LNCaP clone FGC (cell line): ENCODE data around the gene LGALS8.
"Not testable (repeated sequence)": the region's sequence is repeated elsewhere in the genome, so short reads cannot be mapped to it uniquely, and the experiment has no call there.

Source experiments
- DNase-seq: peaks from one replicate; pipeline ENCODE4 v3.0.0-alpha.2; 2011; ENCODE audit warnings: low read depth
- H3K4me3 ChIP-seq: 2 replicates; pipeline ENCODE4 v1.5.1; 2011; ENCODE audit warnings: mild to moderate bottlenecking, low read depth, low read length, control low read depth
- TF ChIP-seq, protein P1 (sequence below): IDR thresholded peaks from 2 replicates; pipeline ENCODE4 v1.5.1; 2012; ENCODE audit warnings: mild to moderate bottlenecking; ENCODE audit not compliant: control insufficient read depth, insufficient read depth; ENCODE audit errors: extremely low read depth

LGALS8 gene

DNA sequence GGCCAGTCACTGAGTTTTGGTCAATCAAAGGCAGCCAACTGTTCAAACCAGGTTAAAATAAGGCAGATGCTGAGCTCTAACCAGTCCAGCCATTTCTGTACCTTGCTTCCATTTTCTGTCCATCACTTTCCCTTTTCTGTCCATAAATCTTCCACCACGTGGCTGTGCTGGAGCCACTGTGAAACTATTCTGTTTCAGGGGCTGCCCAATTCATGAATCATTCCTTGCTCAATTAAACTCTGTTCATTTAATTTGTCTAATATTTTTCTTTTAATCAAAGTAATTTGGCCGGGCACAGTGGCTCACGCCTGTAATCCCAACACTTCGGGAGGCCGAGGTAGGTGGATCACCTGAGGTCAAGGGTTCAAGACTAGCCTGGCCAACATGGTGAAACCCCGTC lies 22.7 kb upstream of the LGALS8 start:
- TF ChIP-seq, protein P1, sequence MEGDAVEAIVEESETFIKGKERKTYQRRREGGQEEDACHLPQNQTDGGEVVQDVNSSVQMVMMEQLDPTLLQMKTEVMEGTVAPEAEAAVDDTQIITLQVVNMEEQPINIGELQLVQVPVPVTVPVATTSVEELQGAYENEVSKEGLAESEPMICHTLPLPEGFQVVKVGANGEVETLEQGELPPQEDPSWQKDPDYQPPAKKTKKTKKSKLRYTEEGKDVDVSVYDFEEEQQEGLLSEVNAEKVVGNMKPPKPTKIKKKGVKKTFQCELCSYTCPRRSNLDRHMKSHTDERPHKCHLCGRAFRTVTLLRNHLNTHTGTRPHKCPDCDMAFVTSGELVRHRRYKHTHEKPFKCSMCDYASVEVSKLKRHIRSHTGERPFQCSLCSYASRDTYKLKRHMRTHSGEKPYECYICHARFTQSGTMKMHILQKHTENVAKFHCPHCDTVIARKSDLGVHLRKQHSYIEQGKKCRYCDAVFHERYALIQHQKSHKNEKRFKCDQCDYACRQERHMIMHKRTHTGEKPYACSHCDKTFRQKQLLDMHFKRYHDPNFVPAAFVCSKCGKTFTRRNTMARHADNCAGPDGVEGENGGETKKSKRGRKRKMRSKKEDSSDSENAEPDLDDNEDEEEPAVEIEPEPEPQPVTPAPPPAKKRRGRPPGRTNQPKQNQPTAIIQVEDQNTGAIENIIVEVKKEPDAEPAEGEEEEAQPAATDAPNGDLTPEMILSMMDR = no peak
- H3K4me3 ChIP-seq = no peak overlapping the region
- DNase-seq = no peak

DNA sequence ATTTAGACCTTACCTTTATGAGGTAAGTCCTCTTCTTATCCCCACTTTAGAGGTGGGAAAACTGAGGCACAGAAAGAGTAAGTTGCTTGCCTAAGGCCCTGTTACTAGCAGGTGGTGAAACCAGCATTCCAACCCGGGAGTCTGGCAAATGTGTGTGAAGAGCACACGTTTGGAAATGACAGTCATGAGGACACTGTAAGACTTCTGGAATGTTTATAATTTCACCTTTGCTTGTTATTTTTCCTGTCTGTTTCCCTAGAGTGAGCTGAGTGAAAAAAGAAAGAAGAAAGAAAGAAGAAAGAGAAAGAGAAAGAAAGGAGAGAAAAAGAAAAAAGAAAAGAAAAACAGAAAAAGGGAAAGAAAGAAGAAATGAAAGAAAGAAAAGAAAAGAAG lies 21.2 kb upstream of the LGALS8 start:
- TF ChIP-seq, protein P1 = no peak
- no peak overlapping the region for H3K4me3 ChIP-seq
- no peak for DNase-seq

DNA sequence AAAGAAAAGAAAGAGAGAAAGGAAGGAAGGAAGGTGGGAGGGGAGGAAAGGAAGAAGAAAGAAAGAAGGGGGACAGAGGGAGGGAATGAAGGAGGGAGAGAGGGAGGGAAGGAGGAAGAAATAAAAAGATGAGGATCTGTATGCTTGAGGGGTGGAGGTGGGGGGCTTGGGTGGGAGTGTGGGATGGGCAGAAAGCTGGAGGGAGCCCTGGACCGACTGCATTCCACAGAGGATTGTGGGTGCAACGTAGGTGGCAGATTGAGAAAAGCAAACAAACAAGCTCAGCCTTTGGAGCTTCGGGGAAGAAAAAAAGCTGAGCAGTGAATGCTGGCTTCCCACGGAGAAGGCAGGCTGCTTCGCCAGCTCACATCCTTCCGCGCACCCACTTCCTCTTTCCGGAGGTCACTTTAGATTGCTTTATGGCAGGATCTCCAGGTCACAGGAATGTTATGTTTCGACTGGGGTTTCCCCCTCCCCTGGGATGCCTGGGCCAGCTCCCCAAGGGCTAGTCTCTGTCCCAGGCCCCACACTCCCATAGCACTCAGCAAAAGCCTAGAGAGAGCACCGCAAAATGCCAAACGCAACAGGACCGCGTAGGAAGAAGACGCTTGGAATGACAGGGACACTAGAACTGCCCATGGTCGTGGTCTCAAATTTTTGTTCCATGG lies 20.7 kb upstream of the LGALS8 start:
- TF ChIP-seq, protein P1 = no peak
- no peak overlapping the region for H3K4me3 ChIP-seq
- no peak for DNase-seq

DNA sequence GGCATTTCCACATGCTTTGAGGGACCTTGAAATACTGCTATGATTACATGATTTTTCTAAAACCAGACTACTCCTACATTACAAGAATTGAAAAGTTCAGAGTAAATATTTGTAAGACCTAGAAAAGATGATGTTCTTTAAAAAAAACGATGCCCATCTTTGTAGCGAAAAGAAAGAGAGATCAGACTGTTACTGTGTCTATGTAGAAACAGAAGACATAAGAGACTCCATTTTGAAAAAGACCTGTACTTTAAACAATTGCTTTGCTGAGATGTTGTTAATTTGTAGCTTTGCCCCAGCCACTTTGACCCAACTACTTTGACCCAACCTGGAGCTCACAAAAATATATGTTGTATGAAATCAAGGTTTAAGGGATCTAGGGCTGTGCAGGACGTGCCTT lies 19.4 kb upstream of the LGALS8 start:
- H3K4me3 ChIP-seq, DNase-seq: not testable (repeated sequence)

DNA sequence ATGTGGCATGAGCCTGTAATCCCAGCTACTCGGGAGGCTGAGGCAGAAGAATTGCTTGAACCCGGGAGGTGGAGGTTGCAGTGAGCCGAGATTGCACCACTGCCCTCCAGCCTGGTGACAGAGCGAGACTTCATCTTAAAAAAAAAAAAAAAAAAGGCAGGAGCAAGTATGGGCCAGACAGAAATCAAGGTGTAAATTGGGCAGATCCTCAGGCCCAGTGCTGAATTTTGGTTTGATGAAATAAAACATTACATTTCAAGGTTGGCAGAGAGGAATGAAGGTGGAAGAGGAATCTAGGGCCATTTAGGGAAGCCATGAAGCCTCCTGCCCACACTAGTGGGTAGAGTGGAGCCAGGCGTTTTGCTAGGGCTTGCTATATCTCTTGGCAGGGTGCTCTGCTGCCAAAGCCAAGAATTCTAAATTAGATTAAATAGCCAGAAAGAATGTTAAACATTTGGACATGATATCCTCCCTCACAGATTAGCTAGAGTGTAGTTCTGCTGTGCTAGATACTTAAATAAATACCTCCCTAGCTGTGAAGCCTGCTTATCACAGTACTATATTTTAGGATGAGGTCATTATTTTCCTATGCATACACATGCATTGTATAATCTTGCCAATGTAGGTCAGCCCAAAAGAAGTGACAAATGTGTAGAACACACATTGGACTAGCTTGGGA lies 16.6 kb upstream of the LGALS8 start:
- peak; percentile 63 for DNase-seq
- H3K4me3 ChIP-seq = no peak overlapping the region
- TF ChIP-seq, protein P1 = no peak

DNA sequence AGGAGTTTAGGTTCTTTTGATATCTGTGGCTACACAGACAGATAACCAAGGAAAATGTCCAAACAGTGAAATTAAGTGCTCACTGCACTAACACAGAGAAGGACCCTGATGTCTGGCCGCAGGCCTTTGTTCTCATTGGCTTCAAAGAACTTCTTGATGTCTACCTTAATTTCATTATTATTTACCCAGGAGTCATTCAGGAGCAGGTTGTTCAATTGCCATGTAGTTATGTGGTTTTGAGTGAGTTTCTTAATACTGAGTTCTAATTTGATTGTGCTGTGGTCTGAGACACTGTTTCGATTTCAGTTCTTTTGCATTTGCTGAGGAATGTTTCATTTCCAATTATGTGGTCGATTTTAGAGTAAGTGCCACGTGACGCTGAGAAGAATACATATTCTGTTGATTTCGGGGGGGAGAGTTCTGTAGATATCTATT lies 15.2 kb upstream of the LGALS8 start:
- no peak for DNase-seq
- no peak overlapping the region for H3K4me3 ChIP-seq
- TF ChIP-seq, protein P1 = no peak

DNA sequence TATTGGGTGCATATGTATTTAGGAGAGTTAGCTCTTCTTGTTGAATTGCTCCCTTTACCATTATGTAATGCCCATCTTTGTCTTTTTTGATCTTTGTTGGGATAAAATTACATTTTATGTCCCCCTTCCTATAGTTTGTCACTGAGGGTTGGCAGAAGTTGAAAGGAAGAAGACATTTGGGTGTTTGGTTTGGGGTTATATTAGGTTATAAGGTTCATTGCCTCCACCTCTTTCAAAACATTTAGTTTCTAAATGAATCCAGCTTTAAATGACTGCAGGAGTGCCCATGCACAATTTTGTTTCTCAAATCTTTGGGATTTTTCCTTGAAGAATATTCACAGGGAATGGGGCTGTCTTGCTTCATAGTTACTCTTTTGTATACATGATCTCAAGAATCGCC lies 14.6 kb upstream of the LGALS8 start:
- H3K4me3 ChIP-seq = no peak overlapping the region
- no peak for DNase-seq
- TF ChIP-seq, protein P1 = no peak
